H1 (cell line): ENCODE data around the gene CACNA1E. TPM values are rescaled to one million over a fixed set of nuclear protein-coding genes. Genes with fewer than 3 reads are reported as not detected.

Experiments
- HDAC2 ChIP-seq, 2 experiments: fragments of 300-600 bp in 1 of 2; sonication (generic) in 1 of 2; IDR thresholded peaks; 2 replicates each; pipeline ENCODE4 v1.6.1; 2011 to 2012; ENCODE audit warnings: low read depth in 2 of 2, low read length in 2 of 2, mild to moderate bottlenecking in 2 of 2, moderate library complexity in 2 of 2, borderline replicate concordance in 1 of 2, inconsistent platforms in 1 of 2
- SP4 ChIP-seq: IDR thresholded peaks from 2 replicates; pipeline ENCODE4 v1.6.1; 2012; ENCODE audit warnings: low read length, inconsistent platforms
- TEAD4 ChIP-seq: IDR thresholded peaks from 2 replicates; pipeline ENCODE4 v1.6.1; 2012; ENCODE audit warnings: low read depth, low read length, inconsistent platforms, mixed read lengths
- polyA plus RNA-seq, 7 experiments: library from polyadenylated mRNA; depleted of rRNA in 3 of 7; stranded (reverse) in 5 of 7; unstranded in 2 of 7; fragments of >200 nt in 5 of 7; fragments of 200-250 nt in 2 of 7; gene quantifications; 1 replicate in 5 of 7; 2 replicates in 1 of 7; 4 replicates in 1 of 7; pipeline versions ENCODE4 v1.2.1 to v1.2.3, GENCODE V29; 2011 to 2013; ENCODE audit warnings: missing spikeins in 2 of 7, mixed read lengths in 2 of 7
- total RNA-seq: library from RNA; stranded (reverse); fragmentation: NEBNext Ultra II Directional; extraction: Animal tissue kit (Norgen Biotek cat#: 25700); gene quantifications from 2 replicates; pipeline ENCODE4 v1.2.1, GENCODE V29; 2021

CACNA1E gene
- total and polyA plus RNA-seq, 2 of the 8 experiments (the other 6 are each of a cell fraction or from before 2014, with no cell fraction given): 0.98 to 1.3 TPM

GRCh38 chr1:181640956-181641355, 157.6 kb downstream of the CACNA1E start (continued):
- no peak for TF ChIP-seq TEAD4
- no peak for TF ChIP-seq HDAC2 (IDR thresholded peaks at IDR 0.05; ENCODE audit: borderline replicate concordance in 1 of 2, low read depth in 2 of 2, low read length in 2 of 2)
- no peak for TF ChIP-seq SP4
